ENCODE results near the gene DGCR2.
"Not testable (repeated sequence)": the region's sequence is repeated elsewhere in the genome, so short reads cannot be mapped to it uniquely, and the experiment has no call there.

DGCR2 gene

GRCh38 chr22:19039448-19039780, 82.8 kb downstream of the DGCR2 start:
- DNase-seq: no peak

GRCh38 chr22:19038728-19039447, 83.3 kb downstream of the DGCR2 start:
- DNase-seq: no peak

- DNase-seq: no peak
Measured at GRCh38 chr22:19038164-19038546, 84.1 kb downstream of the DGCR2 start.

- DNase-seq: no peak
Measured at GRCh38 chr22:19037282-19038163, 84.7 kb downstream of the DGCR2 start.

GRCh38 chr22:19036523-19037273, 85.5 kb downstream of the DGCR2 start:
- DNase-seq: no peak

GRCh38 chr22:19036229-19036522, 86.0 kb downstream of the DGCR2 start:
- no peak for DNase-seq

- DNase-seq: no peak
Measured at GRCh38 chr22:19035474-19036228, 86.6 kb downstream of the DGCR2 start.

GRCh38 chr22:19035126-19035473, 87.1 kb downstream of the DGCR2 start:
- DNase-seq: not testable (repeated sequence)

GRCh38 chr22:19034724-19035120, 87.5 kb downstream of the DGCR2 start:
- DNase-seq: not testable (repeated sequence)

- not testable (repeated sequence) for DNase-seq
Measured at GRCh38 chr22:19034031-19034723, 88.0 kb downstream of the DGCR2 start.

GRCh38 chr22:19033568-19033905, 88.7 kb downstream of the DGCR2 start:
- not testable (repeated sequence) for DNase-seq

- not testable (repeated sequence) for DNase-seq
Measured at GRCh38 chr22:19032898-19033567, 89.2 kb downstream of the DGCR2 start.

GRCh38 chr22:19032156-19032785, 89.9 kb downstream of the DGCR2 start:
- DNase-seq: not testable (repeated sequence)

- not testable (repeated sequence) for DNase-seq
Measured at GRCh38 chr22:19030889-19031252, 91.3 kb downstream of the DGCR2 start.

GRCh38 chr22:19030226-19030888, 91.9 kb downstream of the DGCR2 start:
- DNase-seq: not testable (repeated sequence)

- DNase-seq: not testable (repeated sequence)
Measured at GRCh38 chr22:19029113-19030103, 92.8 kb downstream of the DGCR2 start.

GRCh38 chr22:19028060-19028455, 94.2 kb downstream of the DGCR2 start:
- not testable (repeated sequence) for DNase-seq

- DNase-seq: not testable (repeated sequence)
Measured at GRCh38 chr22:19027371-19028059, 94.7 kb downstream of the DGCR2 start.

GRCh38 chr22:19026080-19026479, 96.1 kb downstream of the DGCR2 start:
- DNase-seq: not testable (repeated sequence)
